Thoracic aorta (tissue), 2 donors: ENCODE results near the gene ZNF792. TPM values are rescaled to one million over a fixed set of nuclear protein-coding genes. Genes with fewer than 3 reads are reported as not detected.
"Not testable (repeated sequence)": the region's sequence is repeated elsewhere in the genome, so short reads cannot be mapped to it uniquely, and the experiment has no call there.

Source experiments
- ATAC-seq: fragments of 150-250 bp; one replicate; pipeline ENCODE4 v1.8.0; 2017; ENCODE audit warnings: low read depth; ENCODE audit not compliant: insufficient number of reproducible peaks, low FRiP score
- DNase-seq: peaks from one replicate; pipeline ENCODE4 v3.0.0-alpha.2; 2020; ENCODE audit warnings: low spot score
- H3K27ac ChIP-seq, 2 donors: fragments of 200-600 bp; sonication (generic); 1 replicate in 1 of 2; 2 replicates in 1 of 2; pipeline ENCODE4 v1.5.1; 2016; ENCODE audit warnings: mild to moderate bottlenecking in 2 of 2, moderate library complexity in 2 of 2
- H3K27me3 ChIP-seq: fragments of 200-600 bp; sonication (generic); replicated peaks from 2 replicates; pipeline ENCODE4 v1.6.0; 2016; ENCODE audit warnings: mild to moderate bottlenecking; ENCODE audit not compliant: insufficient read depth
- H3K36me3 ChIP-seq: fragments of 200-600 bp; sonication (generic); one replicate; pipeline ENCODE4 v1.5.1; 2016
- H3K4me1 ChIP-seq, 2 donors: fragments of 200-600 bp; sonication (generic); 1 replicate in 1 of 2; 2 replicates in 1 of 2; pipeline versions ENCODE4 v1.5.1 to v1.6.0; 2016; ENCODE audit warnings: low read depth in 2 of 2, mild to moderate bottlenecking in 1 of 2; ENCODE audit not compliant: control insufficient read depth in 1 of 2
- H3K4me3 ChIP-seq: fragments of 200-600 bp; sonication (generic); 2 replicates; pipeline ENCODE4 v1.5.1; 2016; ENCODE audit warnings: mild to moderate bottlenecking
- H3K9me3 ChIP-seq: fragments of 200-600 bp; sonication (generic); 2 replicates; pipeline ENCODE4 v1.5.1; 2016
- CTCF ChIP-seq: fragments of 200-600 bp; sonication (generic); IDR thresholded peaks from one replicate; pipeline ENCODE4 v1.5.1; 2019; ENCODE audit warnings: antibody characterized with exemption
- total RNA-seq, 2 donors: library from RNA; depleted of rRNA; stranded (reverse); fragments of >200 nt; gene quantifications; one replicate each; pipeline versions ENCODE4 v1.1.0 to v1.2.3, GENCODE V29; 2016

Gene ZNF792
- total RNA-seq, 2 donors from 2014 or later: 5.5 to 8.5 TPM

DNA sequence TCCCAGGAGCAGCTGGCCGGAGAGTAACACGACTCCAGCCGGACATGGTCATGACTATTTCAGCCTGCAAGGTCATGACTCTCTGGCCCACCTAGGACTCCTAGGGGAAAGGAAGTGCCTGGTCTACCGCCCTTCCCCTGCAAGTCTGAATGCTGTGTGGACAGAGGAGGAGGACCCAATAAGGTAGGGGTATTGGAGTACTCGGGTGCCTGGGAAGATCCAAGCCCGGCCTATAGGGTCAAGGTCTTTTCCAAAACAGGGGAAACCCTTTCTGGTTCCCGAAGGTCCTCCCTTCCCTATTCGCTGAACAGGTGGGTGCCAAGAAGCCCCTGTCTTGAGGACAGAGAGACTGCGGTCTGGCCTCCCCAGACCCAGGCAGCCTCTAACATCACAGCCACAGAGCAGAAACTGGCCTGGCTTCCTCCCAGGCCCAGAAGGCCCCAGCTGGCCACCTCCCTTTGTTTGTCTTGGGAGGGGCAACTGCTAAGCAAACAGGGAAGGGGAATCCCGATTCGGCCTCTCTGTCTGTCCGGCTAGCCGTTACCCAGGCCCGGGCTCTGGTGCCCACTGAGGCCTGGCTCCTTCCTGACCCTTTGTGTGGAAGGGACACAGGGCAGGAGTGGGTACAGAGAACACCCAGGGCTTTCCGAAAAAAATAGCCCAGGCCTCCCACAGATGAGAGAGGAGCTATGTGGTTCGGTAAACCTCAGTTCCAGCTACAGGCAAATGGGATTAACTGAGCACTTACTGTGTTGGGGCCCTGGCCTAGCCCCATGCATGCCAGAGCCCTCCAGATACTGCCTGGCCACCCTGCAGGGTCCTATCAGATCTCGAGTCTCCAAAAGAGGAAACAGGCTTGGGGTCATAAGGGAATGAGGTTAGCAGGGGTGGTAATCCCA lies 30.9 kb upstream of the ZNF792 start:
- DNase-seq: no peak
- peaks cover 3 to 47% of the 10 kb centered on the region in 2 donors for H3K4me1 ChIP-seq
- peak overlapping the region; percentile 49 to 83 for H3K27ac ChIP-seq
- no peak for TF ChIP-seq CTCF
- no peak for ATAC-seq
- H3K36me3 ChIP-seq: no peaks in the 10 kb centered on the region
- no peaks in the 10 kb centered on the region for H3K9me3 ChIP-seq
- no peak overlapping the region for H3K4me3 ChIP-seq
- no peaks in the 10 kb centered on the region for H3K27me3 ChIP-seq

DNA sequence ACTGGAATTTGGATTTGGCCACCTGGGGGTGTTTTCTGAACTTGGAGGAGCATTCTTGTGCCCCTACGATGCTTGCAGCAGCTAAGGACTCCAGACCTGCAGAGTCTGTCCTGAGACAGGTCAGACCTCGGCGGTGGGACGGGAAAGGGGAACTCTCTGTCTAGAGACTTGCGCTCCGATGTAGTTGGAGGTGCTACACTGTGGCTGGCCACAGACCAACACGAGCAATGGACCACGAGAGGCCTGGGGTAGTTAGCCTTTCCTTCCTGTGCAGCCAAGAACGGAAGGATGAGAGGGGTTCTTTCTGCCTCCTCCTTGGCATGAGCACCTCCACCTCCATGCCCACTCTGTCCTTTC lies 30.2 kb upstream of the ZNF792 start:
- peak overlapping the region; percentile 49 to 83 for H3K27ac ChIP-seq
- H3K36me3 ChIP-seq: no peaks in the 10 kb centered on the region
- peaks cover 3 to 44% of the 10 kb centered on the region in 2 donors for H3K4me1 ChIP-seq
- TF ChIP-seq CTCF: no peak
- DNase-seq (no peak), ATAC-seq (no peak)
- no peak overlapping the region for H3K4me3 ChIP-seq
- no peaks in the 10 kb centered on the region for H3K9me3 ChIP-seq
- no peaks in the 10 kb centered on the region for H3K27me3 ChIP-seq

- not testable (repeated sequence) for H3K4me3 ChIP-seq, H3K36me3 ChIP-seq, H3K27ac ChIP-seq, ATAC-seq, H3K27me3 ChIP-seq, DNase-seq, H3K9me3 ChIP-seq
- peaks cover 3 to 32% of the 10 kb centered on the region in 2 donors for H3K4me1 ChIP-seq
Measured at GRCh38 chr19:34992582-34992981, 28.6 kb upstream of the ZNF792 start.

DNA sequence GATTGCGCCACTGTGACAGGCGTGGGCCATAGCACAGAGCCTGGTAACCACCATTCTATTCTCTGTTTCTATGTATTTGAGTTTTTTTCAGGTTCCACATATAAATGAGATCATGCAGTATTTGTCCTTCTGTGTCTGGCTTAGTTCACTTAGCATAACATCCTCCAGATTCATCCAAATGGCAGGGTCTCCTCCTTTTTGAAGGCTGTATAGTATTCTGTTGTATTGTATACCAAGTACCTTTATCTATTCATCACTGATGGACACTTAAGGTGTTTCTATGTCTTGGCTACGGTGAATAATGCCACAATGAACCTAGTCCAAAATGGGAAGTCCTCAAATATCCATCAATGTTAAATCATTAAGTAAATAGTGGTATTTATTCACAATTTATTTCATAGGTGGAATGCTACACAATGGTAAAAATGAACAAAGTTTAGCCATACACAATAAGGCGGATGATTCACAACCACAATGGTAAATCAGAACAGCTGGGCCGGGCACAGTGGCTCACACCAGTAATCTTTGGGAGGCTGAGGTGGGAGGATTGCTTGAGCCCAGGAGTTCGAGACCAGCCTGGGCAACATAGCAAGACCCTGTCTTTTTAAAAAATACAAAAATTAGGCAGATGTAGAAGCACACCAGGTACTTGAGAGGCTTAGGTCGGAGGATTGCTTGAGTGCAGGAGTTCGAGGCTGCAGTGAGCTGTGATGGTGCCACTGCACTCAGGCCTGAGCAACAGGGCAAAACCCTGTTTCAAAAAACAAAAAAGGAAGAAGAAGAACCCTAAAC lies 27.7 kb upstream of the ZNF792 start:
- Histone ChIP-seq H3K4me3 (no peak overlapping the region), H3K9me3 (no peaks in the 10 kb centered on the region), H3K36me3 (no peaks in the 10 kb centered on the region), H3K27ac (no peak overlapping the region), H3K27me3 (no peaks in the 10 kb centered on the region), H3K4me1 (peaks cover 0 to 24% of the 10 kb centered on the region in 2 donors)
- ATAC-seq (no peak), DNase-seq (no peak)
- no peak for TF ChIP-seq CTCF

DNA sequence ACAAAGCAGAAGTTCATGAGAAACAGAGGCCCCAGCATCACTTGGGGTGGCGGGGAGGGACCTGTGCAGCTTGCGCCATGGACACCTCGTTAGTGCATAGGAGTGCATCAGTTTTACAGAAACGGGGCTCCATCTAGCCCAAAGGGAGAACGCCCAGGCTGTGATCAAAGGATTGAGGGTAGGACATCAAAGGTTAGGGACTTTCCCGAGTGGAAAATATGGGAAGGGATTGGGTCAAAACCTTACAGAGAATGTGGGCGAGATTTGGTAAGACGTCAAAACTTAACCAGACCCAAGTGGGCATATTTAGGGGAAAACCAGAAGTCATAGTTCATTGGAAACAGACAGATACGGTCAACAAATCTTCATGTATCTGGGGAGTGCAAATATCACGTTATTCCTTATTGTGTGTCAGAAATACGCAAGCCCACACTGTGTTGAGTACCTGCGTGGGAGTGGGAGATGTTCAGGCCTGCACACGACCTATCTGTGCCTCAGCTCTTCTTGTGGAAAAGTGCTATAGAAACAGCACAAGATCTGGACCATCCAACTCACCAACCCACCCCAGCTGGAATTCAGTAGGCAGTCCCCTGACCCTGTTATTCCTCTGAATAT lies 26.7 kb upstream of the ZNF792 start:
- Histone ChIP-seq H3K4me1 (peaks cover 0 to 18% of the 10 kb centered on the region in 2 donors), H3K9me3 (no peaks in the 10 kb centered on the region), H3K4me3 (no peak overlapping the region), H3K27me3 (no peaks in the 10 kb centered on the region), H3K27ac (no peak overlapping the region), H3K36me3 (no peaks in the 10 kb centered on the region)
- no peak for ATAC-seq
- TF ChIP-seq CTCF: no peak
- DNase-seq: no peak
